HFFc6 (cell line): ENCODE data around the gene UBE2D2. TPM values are rescaled to one million over a fixed set of nuclear protein-coding genes. Genes with fewer than 3 reads are reported as not detected.
A peak's percentile ranks its signal among the peaks of the same experiment; 100 is the strongest.

Experiments
- DNase-seq: peaks from one replicate; pipeline ENCODE4 v3.0.0-alpha.2; 2018
- H3K27ac Mint-ChIP-seq: 2 replicates; pipeline ENCODE4 v1.8.0; 2020; ENCODE audit warnings: mild to moderate bottlenecking, mixed read lengths
- H3K27me3 Mint-ChIP-seq: 2 replicates; pipeline ENCODE4 v1.8.0; 2021; ENCODE audit warnings: mild to moderate bottlenecking, moderate library complexity, mixed read lengths; ENCODE audit not compliant: insufficient read depth
- H3K36me3 Mint-ChIP-seq: 2 replicates; pipeline ENCODE4 v1.8.0; 2021; ENCODE audit warnings: low read depth, mixed read lengths
- H3K4me1 Mint-ChIP-seq: 2 replicates; pipeline ENCODE4 v1.8.0; 2020; ENCODE audit warnings: low read depth, mixed read lengths
- H3K4me3 Mint-ChIP-seq: 2 replicates; pipeline ENCODE4 v1.8.0; 2020; ENCODE audit warnings: mild to moderate bottlenecking, moderate library complexity, mixed read lengths
- H3K9me3 Mint-ChIP-seq: 2 replicates; pipeline ENCODE4 v1.8.0; 2020; ENCODE audit warnings: mild to moderate bottlenecking, mixed read lengths
- total RNA-seq, 6 experiments: library from RNA; stranded (reverse); fragmentation: NEBNext Ultra II Directional; extraction: Animal tissue kit (Norgen Biotek cat#: 25700); gene quantifications; 2 replicates in 1 of 6; 3 replicates in 5 of 6; pipeline ENCODE4 v1.2.3, GENCODE V29; 2021
- TF ChIP-seq, protein P1 (sequence below): fragments of 200-600 bp; sonication (generic); IDR thresholded peaks from 2 replicates; pipeline ENCODE4 v1.5.0; 2021; ENCODE audit warnings: antibody characterized with exemption, mild to moderate bottlenecking

UBE2D2 gene
- total RNA-seq, 6 experiments from 2014 or later: 113 to 144 (median 123) TPM

DNA sequence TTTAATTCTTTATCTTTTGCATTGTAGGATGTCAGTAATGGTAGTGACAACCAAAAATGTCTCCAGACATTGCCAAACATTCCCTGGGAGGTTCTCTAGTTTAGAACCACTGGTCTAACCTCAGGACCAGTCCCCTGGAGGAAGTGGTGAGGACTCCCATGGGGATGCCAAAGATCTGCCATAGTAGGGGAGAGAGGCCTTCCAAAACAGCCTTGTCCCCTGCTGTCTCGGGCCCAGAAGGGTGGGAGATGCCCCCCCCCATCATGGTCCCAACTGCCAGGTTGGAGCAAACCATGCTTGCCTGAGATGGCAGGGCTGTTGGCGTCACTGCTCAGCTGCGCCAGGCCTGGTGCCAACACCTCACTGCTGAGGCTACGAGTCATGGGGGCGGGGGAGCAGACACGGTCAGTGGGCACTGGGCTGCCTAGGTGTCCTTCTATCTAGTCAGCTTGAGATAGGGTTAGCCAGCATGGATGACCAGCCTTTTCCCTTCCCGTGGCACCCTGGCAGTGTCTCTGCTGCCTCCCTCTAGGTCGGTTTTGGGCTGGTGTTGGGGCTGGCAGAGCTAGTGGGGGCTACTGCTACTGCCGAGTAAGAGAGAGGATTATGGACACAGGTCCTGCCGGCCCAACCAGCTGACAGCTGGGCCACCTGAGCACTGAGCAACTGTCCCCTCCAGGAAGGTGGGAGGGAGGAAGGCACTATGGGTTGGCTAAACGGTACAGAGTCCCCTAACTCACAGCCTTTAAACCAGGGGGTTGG, 78.7 kb downstream of the UBE2D2 start:
- no peak overlapping the region for H3K4me3 Mint-ChIP-seq
- no peaks in the 10 kb centered on the region for H3K9me3 Mint-ChIP-seq
- DNase-seq: no peak
- no peaks in the 10 kb centered on the region for H3K36me3 Mint-ChIP-seq
- peaks cover 46% of the 10 kb centered on the region for H3K4me1 Mint-ChIP-seq
- TF ChIP-seq, protein P1, sequence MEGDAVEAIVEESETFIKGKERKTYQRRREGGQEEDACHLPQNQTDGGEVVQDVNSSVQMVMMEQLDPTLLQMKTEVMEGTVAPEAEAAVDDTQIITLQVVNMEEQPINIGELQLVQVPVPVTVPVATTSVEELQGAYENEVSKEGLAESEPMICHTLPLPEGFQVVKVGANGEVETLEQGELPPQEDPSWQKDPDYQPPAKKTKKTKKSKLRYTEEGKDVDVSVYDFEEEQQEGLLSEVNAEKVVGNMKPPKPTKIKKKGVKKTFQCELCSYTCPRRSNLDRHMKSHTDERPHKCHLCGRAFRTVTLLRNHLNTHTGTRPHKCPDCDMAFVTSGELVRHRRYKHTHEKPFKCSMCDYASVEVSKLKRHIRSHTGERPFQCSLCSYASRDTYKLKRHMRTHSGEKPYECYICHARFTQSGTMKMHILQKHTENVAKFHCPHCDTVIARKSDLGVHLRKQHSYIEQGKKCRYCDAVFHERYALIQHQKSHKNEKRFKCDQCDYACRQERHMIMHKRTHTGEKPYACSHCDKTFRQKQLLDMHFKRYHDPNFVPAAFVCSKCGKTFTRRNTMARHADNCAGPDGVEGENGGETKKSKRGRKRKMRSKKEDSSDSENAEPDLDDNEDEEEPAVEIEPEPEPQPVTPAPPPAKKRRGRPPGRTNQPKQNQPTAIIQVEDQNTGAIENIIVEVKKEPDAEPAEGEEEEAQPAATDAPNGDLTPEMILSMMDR: no peak
- H3K27me3 Mint-ChIP-seq: peaks cover 2% of the 10 kb centered on the region
- peak overlapping the region; percentile 24; the same call in 1 of the 2 replicates for H3K27ac Mint-ChIP-seq

DNA sequence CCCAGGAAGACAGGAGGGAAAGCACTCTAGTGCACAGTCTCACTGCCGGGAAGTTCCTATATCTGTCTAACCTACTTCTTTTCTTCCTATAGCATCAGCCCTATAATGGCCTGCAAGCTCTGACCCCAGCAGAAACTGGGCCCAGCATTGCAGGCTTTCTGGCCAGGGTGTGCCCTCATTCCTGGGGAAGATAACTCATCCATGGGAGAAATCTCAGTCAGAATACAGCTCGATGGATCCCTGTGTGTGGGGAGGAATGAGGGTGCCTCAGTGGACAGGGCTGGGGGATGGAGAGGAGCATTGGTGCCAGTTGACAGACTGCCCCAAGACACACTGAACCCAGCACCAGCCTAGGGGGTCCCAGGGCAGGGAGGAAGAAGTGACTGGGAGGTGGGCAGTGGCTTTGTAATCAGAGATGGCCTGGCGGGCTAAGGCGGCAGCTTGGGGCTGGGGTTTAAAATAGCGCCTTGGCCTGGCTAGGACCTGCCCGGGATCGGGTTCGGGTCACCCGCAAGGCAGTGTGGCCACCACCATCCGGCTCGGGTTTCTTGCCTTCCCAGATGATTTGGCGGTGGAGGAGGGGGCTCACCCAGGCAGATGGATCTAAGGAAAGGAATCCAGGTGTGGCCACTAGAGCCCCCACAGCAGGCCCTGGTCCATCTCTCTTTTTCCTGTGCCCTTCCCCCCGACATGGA, 79.4 kb downstream of the UBE2D2 start:
- TF ChIP-seq, protein P1: no peak
- Mint-ChIP-seq H3K36me3 (no peaks in the 10 kb centered on the region), H3K27me3 (peaks cover 2% of the 10 kb centered on the region), H3K9me3 (no peaks in the 10 kb centered on the region), H3K4me1 (peaks cover 39% of the 10 kb centered on the region), H3K4me3 (no peak overlapping the region), H3K27ac (no peak overlapping the region)
- DNase-seq: no peak

DNA sequence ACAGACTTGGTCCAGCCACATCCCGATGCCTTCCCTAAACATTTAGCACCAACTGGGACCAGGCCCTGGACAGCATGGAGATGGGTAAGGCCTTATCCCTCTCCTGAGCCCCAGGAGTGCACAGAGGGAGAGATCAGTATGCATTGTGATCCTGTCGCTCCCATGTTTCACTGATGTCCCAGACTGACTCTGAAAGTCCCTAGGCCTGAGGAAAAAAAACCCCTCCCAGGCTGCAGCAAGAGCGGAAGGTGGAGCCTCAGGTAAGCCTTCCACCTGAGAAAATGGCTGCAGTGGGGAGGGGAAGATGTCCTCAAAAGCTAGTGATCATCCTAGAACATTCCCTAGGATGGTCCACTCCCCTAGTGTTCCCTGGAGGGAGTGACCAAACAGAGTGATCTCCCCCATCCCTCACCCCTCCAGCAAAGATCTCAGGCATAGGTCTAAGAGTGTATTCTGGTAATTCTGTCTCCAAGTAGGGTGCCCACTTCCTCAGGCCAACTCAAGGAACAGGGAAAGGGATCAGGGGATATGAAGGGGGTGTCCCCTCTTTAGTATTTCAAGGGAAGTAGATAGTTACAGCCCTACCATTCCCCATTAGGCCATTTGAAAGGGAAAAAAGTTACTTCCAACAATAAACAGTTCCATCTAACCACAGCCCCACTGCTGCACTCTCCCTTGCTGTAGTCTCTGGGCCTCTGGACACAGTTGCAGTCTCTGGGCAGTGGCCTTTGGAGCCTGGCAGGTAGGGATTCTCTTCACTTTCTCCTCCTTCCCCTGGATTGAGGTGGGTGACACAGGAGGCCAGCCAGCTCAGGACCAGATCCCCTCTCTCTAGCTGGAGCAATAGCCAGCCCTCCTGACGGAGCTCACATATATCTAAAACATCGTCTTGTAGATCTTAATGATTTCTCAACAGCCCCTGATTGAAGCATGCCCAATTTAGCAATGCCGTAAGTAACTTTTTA, 80.3 kb downstream of the UBE2D2 start:
- DNase-seq: no peak
- H3K36me3 Mint-ChIP-seq: no peaks in the 10 kb centered on the region

DNA sequence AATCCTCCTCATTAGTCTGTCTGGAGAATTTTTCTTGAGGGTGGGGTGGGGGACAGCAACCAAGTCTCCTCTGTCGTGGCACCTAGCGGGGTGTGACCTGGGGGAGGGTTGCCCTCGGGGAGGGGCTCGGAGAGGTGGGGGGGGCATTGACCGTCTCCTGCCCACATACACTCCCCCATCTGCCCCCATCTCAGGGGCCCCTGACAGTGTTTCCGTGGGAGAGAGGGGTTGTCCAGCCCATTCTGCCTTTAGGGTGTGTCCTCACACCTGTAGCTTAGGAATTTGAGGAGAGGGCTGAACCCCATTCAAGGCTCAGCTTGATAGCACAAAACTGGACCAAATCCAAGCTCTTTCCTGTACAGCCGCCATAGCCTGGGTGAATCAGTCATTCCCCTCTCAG, 81.1 kb downstream of the UBE2D2 start:
- TF ChIP-seq, protein P1: no peak
- no peaks in the 10 kb centered on the region for H3K9me3 Mint-ChIP-seq
- no peak overlapping the region for H3K4me3 Mint-ChIP-seq
- H3K4me1 Mint-ChIP-seq: peaks cover 22% of the 10 kb centered on the region
- no peak overlapping the region for H3K27ac Mint-ChIP-seq
- DNase-seq: no peak
- no peaks in the 10 kb centered on the region for H3K36me3 Mint-ChIP-seq
- H3K27me3 Mint-ChIP-seq: peaks cover 5% of the 10 kb centered on the region

More for the DNA sequence above, 80.3 kb downstream of the UBE2D2 start:
- H3K9me3 Mint-ChIP-seq: no peaks in the 10 kb centered on the region
- peaks cover 5% of the 10 kb centered on the region for H3K27me3 Mint-ChIP-seq
- H3K4me1 Mint-ChIP-seq: peaks cover 30% of the 10 kb centered on the region
- H3K27ac Mint-ChIP-seq: no peak overlapping the region
- TF ChIP-seq, protein P1: no peak
- H3K4me3 Mint-ChIP-seq: no peak overlapping the region
